Epithelial cell of proximal tubule (primary cell): ENCODE data around the gene SERGEF. TPM values are rescaled to one million over a fixed set of nuclear protein-coding genes. Genes with fewer than 3 reads are reported as not detected.

ENCODE experiments used
- DNase-seq: peaks from one replicate; pipeline ENCODE4 v3.0.0-alpha.2; 2011; ENCODE audit warnings: low read depth
- H3K4me3 ChIP-seq: 2 replicates; pipeline ENCODE4 v1.5.1; 2011; ENCODE audit warnings: low read depth, mild to moderate bottlenecking, low read length
- total RNA-seq: library from RNA; depleted of rRNA; stranded (reverse); fragments of >200 nt; gene quantifications from 2 replicates; pipeline ENCODE4 v1.2.3, GENCODE V29; 2015
- TF ChIP-seq, protein P1 (sequence below): conservative IDR thresholded peaks from 2 replicates; pipeline ENCODE4 v1.5.1; 2012; ENCODE audit warnings: low read depth, mild to moderate bottlenecking, low read length

The SERGEF gene
- total RNA-seq, 1 donor from 2014 or later = 30.6 TPM

DNA sequence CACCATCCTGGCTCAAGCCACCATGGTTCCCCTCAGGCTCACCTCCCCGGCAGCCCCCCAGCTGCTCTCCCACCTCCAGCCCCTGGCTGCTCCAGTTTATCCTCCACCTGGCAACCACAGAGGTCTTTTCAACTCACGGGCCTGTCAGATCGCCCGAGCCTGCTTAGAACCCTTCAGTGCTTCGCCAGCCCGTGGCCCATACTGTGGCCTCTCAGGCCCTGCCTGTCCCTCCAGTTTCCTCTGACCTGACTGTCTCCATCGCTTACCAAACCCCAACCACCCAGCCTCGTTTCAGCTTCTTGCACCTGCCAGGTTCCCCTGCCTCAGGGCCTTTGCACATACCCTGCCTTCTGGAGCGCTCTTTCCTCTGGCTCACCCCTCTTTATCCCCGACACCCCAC is 271.4 kb downstream of the SERGEF start:
- DNase-seq = no peak
- no peak overlapping the region for H3K4me3 ChIP-seq
- TF ChIP-seq, protein P1, sequence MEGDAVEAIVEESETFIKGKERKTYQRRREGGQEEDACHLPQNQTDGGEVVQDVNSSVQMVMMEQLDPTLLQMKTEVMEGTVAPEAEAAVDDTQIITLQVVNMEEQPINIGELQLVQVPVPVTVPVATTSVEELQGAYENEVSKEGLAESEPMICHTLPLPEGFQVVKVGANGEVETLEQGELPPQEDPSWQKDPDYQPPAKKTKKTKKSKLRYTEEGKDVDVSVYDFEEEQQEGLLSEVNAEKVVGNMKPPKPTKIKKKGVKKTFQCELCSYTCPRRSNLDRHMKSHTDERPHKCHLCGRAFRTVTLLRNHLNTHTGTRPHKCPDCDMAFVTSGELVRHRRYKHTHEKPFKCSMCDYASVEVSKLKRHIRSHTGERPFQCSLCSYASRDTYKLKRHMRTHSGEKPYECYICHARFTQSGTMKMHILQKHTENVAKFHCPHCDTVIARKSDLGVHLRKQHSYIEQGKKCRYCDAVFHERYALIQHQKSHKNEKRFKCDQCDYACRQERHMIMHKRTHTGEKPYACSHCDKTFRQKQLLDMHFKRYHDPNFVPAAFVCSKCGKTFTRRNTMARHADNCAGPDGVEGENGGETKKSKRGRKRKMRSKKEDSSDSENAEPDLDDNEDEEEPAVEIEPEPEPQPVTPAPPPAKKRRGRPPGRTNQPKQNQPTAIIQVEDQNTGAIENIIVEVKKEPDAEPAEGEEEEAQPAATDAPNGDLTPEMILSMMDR = no peak

DNA sequence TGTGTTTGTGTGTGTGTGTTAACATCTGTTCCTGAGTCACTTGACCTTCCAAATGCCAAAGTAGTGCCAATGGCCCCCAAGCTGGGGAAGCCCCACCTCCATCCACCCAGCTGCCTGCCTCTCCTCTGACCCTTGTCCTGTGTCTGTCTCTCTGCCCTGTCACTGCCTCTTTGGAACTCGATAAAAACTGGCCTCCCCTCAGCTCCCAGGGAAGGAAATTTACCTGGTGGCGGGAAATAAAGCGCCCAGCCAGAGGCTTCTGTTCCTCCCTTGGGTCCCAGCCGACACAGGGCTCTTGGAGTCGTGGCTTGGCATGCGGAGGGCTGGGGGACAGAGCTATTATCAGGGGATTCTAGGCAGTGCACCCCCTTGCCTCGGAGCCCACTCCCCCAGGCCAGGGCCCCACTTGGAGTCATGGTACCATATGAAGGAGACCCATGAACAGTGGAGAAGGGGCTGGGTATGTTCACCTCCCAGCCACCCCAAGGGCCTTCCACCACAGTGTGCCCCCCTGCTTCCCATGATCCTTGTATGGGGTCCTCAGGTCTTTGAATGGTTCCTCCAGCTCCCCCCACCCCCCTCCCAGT is 272.1 kb downstream of the SERGEF start:
- H3K4me3 ChIP-seq = no peak overlapping the region
- DNase-seq = no peak
- TF ChIP-seq, protein P1 = no peak

DNA sequence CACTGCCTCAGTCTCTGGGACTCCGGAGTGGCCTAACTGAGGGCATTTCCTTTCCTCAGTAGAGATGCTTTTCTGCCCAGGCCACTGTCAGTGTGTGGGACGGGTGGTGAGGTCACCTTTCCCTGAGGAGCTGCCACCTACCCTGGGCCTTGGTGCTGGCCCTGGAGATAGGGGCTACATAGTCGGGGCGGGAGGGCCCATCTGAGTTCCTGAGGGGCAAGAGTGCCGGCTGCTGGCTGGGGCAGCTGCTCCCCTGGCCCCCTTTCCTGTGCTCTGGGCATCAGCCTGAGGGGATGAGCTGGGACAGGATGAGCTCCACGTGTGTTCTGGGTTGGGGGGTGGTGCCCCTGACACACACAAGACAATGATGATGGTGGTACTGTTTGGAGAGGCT is 272.9 kb downstream of the SERGEF start:
- TF ChIP-seq, protein P1 = no peak
- H3K4me3 ChIP-seq = no peak overlapping the region
- DNase-seq = no peak

DNA sequence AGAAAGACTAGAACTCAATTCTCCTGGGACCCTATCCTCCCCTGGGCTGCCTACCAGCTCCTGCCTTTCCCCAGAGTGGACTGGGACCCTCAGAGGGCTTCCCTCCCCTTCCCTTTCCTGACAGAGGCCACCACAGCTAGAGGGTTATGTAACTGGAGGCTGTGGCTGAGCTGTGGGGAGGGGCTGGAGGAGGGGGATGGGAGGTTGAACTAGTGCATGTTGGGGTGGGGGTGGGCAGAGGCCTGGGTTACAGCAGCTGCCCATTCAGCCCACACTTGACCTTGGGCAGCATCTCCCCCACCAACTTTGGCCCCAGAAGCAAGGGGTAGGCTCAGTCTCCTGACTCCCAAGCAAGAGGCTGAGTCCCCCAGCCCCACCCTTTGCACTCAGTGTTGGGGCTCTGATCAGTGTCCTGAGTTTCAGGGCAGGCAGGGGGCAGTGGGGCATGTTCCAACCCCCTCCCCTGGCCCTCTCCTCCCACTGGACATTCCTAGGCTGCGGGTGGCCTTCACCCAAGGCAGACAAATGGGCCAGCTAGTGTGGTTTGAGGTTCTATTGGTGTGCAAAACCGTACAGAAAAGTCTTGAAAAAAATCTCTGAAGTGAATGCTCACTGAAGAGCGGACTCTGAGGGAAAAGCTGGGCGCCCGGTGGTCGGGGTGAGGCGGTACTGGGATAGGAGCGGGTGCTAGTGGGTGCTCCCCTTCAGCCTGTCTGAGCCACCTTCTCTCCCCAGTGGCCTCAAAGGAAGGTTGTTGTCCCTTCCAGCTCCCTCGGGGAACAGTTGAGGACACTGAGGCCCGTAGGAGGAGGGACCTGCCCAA is 274.5 kb downstream of the SERGEF start:
- DNase-seq = no peak
- H3K4me3 ChIP-seq = no peak overlapping the region
- TF ChIP-seq, protein P1 = no peak

Other genes with a start within 250 kb of the SERGEF start
- 0.07 TPM in 1 of 2 replicates, not detected in the other for gene TPH1, start 33.2 kb upstream of the SERGEF start, total RNA-seq
- gene SAAL1, start 93.0 kb upstream of the SERGEF start, total RNA-seq = 22.8 and 36.5 TPM in 2 replicates
- not detected in 2 replicates for gene MRGPRX3, start 119.5 kb upstream of the SERGEF start, total RNA-seq
- gene MRGPRX4, start 159.8 kb upstream of the SERGEF start, total RNA-seq = not detected in 2 replicates
- gene SAA4, start 223.8 kb upstream of the SERGEF start, total RNA-seq = 0.22 and 2.8 TPM in 2 replicates
- 15.2 and 63.5 TPM in 2 replicates for gene SAA2, start 235.6 kb upstream of the SERGEF start, total RNA-seq